RWPE2 (cell line): Measurements from ENCODE around the gene SP1.

Experiments used
- ATAC-seq: fragments of 200-7000 bp; cut with Tn5 transposase; 3 replicates; pipeline ENCODE4 v1.9.1; 2021; ENCODE audit warnings: low read depth
- DNase-seq: peaks from one replicate; pipeline ENCODE4 v3.0.0-alpha.2; 2020; ENCODE audit warnings: low spot score
- H3K27ac ChIP-seq: fragments of 450-650 bp; 2 replicates; pipeline ENCODE4 v1.5.1; 2017; ENCODE audit warnings: mild to moderate bottlenecking; ENCODE audit not compliant: poor library complexity, severe bottlenecking
- H3K27me3 ChIP-seq: fragments of 250-450 bp; sonication (Bioruptor Pico); 2 replicates; pipeline ENCODE4 v1.5.1; 2021; ENCODE audit warnings: mild to moderate bottlenecking, moderate library complexity; ENCODE audit not compliant: insufficient read depth, poor library complexity, severe bottlenecking
- H3K36me3 ChIP-seq: fragments of 250-450 bp; sonication (Bioruptor Pico); 2 replicates; pipeline ENCODE4 v1.5.1; 2020; ENCODE audit warnings: low read depth, mild to moderate bottlenecking, moderate library complexity
- H3K4me1 ChIP-seq: fragments of 250-450 bp; sonication (Bioruptor Pico); 2 replicates; pipeline ENCODE4 v1.5.1; 2021; ENCODE audit warnings: mild to moderate bottlenecking, moderate library complexity; ENCODE audit not compliant: insufficient read depth, poor library complexity, severe bottlenecking
- H3K4me3 ChIP-seq: fragments of 250-450 bp; sonication (Bioruptor Pico); 2 replicates; pipeline ENCODE4 v1.5.1; 2021; ENCODE audit warnings: mild to moderate bottlenecking, moderate library complexity; ENCODE audit not compliant: severe bottlenecking
- H3K9me3 ChIP-seq: fragments of 250-450 bp; sonication (Bioruptor Pico); 2 replicates; pipeline ENCODE4 v1.5.1; 2021; ENCODE audit warnings: mild to moderate bottlenecking, moderate library complexity; ENCODE audit not compliant: severe bottlenecking
- TF ChIP-seq, protein P1 (sequence below): fragments of 450-650 bp; IDR thresholded peaks from one replicate; pipeline ENCODE4 v1.5.1; 2017; ENCODE audit warnings: mild to moderate bottlenecking, moderate library complexity; ENCODE audit not compliant: poor library complexity, severe bottlenecking

Gene SP1

DNA sequence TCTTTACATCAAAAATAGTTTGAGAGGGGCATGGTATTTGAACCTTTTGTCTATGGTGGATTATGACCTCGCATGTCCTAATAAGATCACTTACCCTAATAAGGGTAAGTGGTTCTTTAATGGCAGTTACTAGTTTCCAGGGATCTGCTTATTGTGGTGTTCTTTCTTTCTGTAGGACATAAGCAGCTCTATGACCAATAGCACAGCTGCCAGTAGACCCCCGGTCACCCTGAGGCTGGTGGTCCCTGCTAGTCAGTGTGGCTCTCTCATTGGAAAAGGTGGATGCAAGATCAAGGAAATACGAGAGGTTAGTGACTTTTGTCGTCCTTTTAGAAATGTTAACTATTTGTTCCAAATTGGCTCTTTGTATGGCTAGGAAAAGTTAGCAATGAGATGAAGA is 79.1 kb downstream of the SP1 start:
- H3K4me3 ChIP-seq: no peak overlapping the region
- ATAC-seq (no peak), DNase-seq (no peak)

DNA sequence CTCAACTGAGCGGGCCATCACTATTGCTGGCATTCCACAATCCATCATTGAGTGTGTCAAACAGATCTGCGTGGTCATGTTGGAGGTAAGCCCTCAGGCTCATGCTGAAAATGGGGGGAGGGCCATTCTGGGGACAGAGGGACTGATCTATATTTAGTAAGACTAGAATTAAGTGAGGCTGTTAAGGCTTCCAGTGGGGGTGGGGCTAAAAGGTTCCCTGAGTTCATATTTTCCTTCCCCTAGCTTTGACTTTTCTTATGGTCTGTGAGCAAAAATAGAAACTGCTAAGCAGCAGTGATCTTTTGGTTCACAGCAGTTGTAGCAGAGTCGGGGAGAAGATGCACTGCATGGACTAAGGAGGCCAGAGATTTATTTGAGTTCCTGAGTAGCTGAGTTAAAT is 81.1 kb downstream of the SP1 start:
- Histone ChIP-seq H3K27ac (no peak overlapping the region), H3K36me3 (peaks cover 99% of the 10 kb centered on the region), H3K9me3 (no peaks in the 10 kb centered on the region), H3K4me3 (no peak overlapping the region), H3K27me3 (no peaks in the 10 kb centered on the region), H3K4me1 (peaks cover 11% of the 10 kb centered on the region)
- ATAC-seq (no peak), DNase-seq (no peak)
- TF ChIP-seq, protein P1, sequence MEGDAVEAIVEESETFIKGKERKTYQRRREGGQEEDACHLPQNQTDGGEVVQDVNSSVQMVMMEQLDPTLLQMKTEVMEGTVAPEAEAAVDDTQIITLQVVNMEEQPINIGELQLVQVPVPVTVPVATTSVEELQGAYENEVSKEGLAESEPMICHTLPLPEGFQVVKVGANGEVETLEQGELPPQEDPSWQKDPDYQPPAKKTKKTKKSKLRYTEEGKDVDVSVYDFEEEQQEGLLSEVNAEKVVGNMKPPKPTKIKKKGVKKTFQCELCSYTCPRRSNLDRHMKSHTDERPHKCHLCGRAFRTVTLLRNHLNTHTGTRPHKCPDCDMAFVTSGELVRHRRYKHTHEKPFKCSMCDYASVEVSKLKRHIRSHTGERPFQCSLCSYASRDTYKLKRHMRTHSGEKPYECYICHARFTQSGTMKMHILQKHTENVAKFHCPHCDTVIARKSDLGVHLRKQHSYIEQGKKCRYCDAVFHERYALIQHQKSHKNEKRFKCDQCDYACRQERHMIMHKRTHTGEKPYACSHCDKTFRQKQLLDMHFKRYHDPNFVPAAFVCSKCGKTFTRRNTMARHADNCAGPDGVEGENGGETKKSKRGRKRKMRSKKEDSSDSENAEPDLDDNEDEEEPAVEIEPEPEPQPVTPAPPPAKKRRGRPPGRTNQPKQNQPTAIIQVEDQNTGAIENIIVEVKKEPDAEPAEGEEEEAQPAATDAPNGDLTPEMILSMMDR: no peak

More for the DNA sequence above, 79.1 kb downstream of the SP1 start:
- Histone ChIP-seq H3K9me3 (no peaks in the 10 kb centered on the region), H3K27ac (no peak overlapping the region), H3K27me3 (no peaks in the 10 kb centered on the region), H3K36me3 (peaks cover 100% of the 10 kb centered on the region), H3K4me1 (no peaks in the 10 kb centered on the region)
- TF ChIP-seq, protein P1: no peak

DNA sequence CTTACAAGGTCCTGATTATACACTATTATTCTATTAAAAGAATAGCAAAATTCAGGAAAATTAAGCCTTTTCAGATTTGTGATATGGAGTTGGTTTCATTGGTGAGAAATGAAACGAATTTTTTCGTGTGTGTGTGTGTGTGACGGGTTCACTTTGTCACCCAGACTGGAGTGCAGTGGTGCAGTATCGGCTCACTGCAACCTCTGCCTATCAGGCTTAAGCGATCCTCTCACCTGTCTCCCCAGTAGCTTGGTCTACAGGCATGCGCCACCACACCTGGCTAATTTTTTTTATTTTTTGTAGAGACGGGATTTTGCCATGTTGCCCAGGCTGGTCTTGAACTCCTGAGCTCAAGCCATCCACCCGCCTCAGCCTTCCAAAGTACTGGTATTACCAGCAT is 81.6 kb downstream of the SP1 start:
- no peaks in the 10 kb centered on the region for H3K27me3 ChIP-seq
- TF ChIP-seq, protein P1: no peak
- H3K9me3 ChIP-seq: no peaks in the 10 kb centered on the region
- H3K4me1 ChIP-seq: peaks cover 17% of the 10 kb centered on the region
- no peak overlapping the region for H3K4me3 ChIP-seq
- ATAC-seq: no peak
- no peak for DNase-seq
- peaks cover 99% of the 10 kb centered on the region for H3K36me3 ChIP-seq
- no peak overlapping the region for H3K27ac ChIP-seq

DNA sequence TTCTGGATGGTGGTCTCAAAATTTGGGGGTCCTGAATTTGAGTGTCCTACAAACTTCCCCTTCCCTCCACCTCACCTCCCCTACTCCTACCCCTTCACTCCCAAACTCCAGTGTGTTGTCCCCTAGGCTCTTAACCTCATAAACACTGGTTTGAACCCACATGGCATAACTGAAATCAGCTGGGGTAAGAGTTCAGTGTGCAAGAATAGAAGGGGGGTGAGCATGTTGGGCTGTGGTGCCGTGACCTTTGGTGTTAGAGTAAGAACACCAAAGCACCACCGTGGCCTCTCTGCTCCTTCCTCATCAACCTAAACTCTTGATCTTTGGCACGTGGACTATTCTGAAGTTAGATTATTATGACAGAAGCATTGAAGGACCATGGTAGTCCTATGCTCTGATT is 83.0 kb downstream of the SP1 start:
- Histone ChIP-seq H3K27ac (no peak overlapping the region), H3K36me3 (peaks cover 99% of the 10 kb centered on the region), H3K9me3 (no peaks in the 10 kb centered on the region), H3K4me1 (peaks cover 22% of the 10 kb centered on the region), H3K27me3 (no peaks in the 10 kb centered on the region), H3K4me3 (no peak overlapping the region)
- DNase-seq (no peak), ATAC-seq (no peak)
- TF ChIP-seq, protein P1: no peak

DNA sequence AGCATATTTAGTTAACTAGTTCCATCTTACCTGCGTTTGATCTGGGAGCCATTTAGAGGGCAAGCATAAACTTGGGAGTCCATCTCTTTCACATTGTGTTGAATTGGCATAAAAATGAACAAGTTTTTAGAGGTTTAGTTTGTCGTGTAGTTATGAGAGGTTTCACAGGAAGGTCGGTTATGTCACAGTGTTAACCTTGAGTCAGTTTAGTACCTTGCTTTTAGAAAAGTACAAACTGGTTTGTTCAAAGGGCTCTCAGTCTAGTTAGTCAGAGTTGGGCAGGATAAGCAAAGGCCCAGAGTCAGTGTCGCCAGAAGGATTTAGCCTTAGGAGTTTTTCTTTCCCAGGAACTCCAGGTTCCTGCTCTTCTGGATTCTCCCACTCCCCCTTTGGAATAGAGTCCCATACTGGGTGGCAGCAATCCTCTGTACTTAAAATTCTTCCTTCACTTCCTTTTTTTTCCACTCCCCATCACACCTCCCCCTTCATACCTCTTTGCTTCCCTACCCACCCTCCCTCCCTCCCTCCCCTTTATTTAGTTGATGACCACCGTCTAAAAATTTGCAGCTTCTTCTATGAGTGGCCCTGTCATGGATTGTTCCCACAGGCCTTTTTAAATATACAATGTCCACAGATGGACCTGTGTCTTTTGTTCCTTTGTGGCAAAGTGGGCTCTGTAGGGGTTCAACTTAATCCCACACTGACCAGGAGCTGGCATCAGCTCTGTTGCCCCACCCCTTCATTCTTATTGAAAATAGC is 84.0 kb downstream of the SP1 start:
- DNase-seq (no peak), ATAC-seq (no peak; the same call in 2 of the 3 replicates)
- Histone ChIP-seq H3K4me1 (peaks cover 22% of the 10 kb centered on the region), H3K9me3 (no peaks in the 10 kb centered on the region), H3K4me3 (no peak overlapping the region), H3K36me3 (peaks cover 99% of the 10 kb centered on the region), H3K27me3 (no peaks in the 10 kb centered on the region), H3K27ac (no peak overlapping the region)
- TF ChIP-seq, protein P1: no peak
